PFSK-1 (cell line): ENCODE results near the gene PIM3. TPM values are rescaled to one million over a fixed set of nuclear protein-coding genes. Genes with fewer than 3 reads are reported as not detected.

Source experiments
- FOXP2 ChIP-seq: optimal IDR thresholded peaks from 2 replicates; pipeline ENCODE3; 2011; ENCODE audit warnings: borderline replicate concordance, control low read depth, inconsistent platforms; ENCODE audit not compliant: insufficient read depth; ENCODE audit errors: extremely low read length, extremely low read depth
- POLR2AphosphoS5 ChIP-seq: IDR thresholded peaks from 2 replicates; pipeline ENCODE4 v1.6.1; 2012; ENCODE audit warnings: low read depth, mild to moderate bottlenecking, control low read depth, low read length, moderate library complexity
- REST ChIP-seq, 2 experiments: IDR thresholded peaks; 2 replicates each; pipeline versions ENCODE4 v1.6.1 to v1.8.0; 2011 to 2012; ENCODE audit warnings: low read depth in 2 of 2, low read length in 2 of 2, control low read depth in 1 of 2, inconsistent platforms in 1 of 2, mild to moderate bottlenecking in 1 of 2, moderate library complexity in 1 of 2; ENCODE audit not compliant: insufficient read depth in 1 of 2
- SIN3A ChIP-seq: IDR thresholded peaks from 2 replicates; pipeline ENCODE4 v1.6.1; 2012; ENCODE audit warnings: mild to moderate bottlenecking, low read length, moderate library complexity, borderline replicate concordance; ENCODE audit not compliant: insufficient read depth
- TAF1 ChIP-seq: IDR thresholded peaks from 2 replicates; pipeline ENCODE4 v1.6.1; 2012; ENCODE audit warnings: low read length, control low read depth, borderline replicate concordance; ENCODE audit not compliant: insufficient read depth
- polyA plus RNA-seq: library from polyadenylated mRNA; unstranded; fragments of >200 nt; gene quantifications from one replicate; pipeline ENCODE4 v1.2.1, GENCODE V29; 2012; ENCODE audit warnings: low read depth, missing spikeins; ENCODE audit not compliant: insufficient read length

The PIM3 gene
- 93.2 TPM for polyA plus RNA-seq

- no peak for TF ChIP-seq FOXP2
- TF ChIP-seq POLR2AphosphoS5: peak; percentile 18; the same call in 1 of the 2 replicates
- TF ChIP-seq TAF1: peak; percentile 79; the same call in 1 of the 2 replicates
- TF ChIP-seq SIN3A: no peak
- TF ChIP-seq REST (IDR thresholded peaks at IDR 0.05; ENCODE audit: insufficient read depth in 1 of 2, low read depth in 2 of 2, low read length in 2 of 2): 0 out of 4 replicates have a peak, but pooled peaks of 1 of the 2 experiments have one; percentile 41
Measured at GRCh38 chr22:49960159-49961004, at the start of gene PIM3. PIM3 (plus strand) TSS chr22:49960772; CDS start chr22:49960948, 176 bp downstream.

GRCh38 chr22:49911881-49912625, 48.5 kb upstream of the PIM3 start:
- TF ChIP-seq POLR2AphosphoS5: no peak
- no peak for TF ChIP-seq SIN3A
- TF ChIP-seq FOXP2: no peak
- no peak for TF ChIP-seq REST (IDR thresholded peaks at IDR 0.05; ENCODE audit: insufficient read depth in 1 of 2, low read depth in 2 of 2, low read length in 2 of 2)
- no peak for TF ChIP-seq TAF1

GRCh38 chr22:49913026-49913425, 47.5 kb upstream of the PIM3 start:
- TF ChIP-seq REST (IDR thresholded peaks at IDR 0.05; ENCODE audit: insufficient read depth in 1 of 2, low read depth in 2 of 2, low read length in 2 of 2): no peak
- no peak for TF ChIP-seq FOXP2
- no peak for TF ChIP-seq TAF1
- TF ChIP-seq SIN3A: no peak
- no peak for TF ChIP-seq POLR2AphosphoS5

- TF ChIP-seq SIN3A (no peak), REST (IDR thresholded peaks at IDR 0.05; ENCODE audit: insufficient read depth in 1 of 2, low read depth in 2 of 2, low read length in 2 of 2) (no peak), POLR2AphosphoS5 (no peak), FOXP2 (no peak), TAF1 (no peak)
Measured at GRCh38 chr22:49913446-49913845, 47.1 kb upstream of the PIM3 start.
